SK-N-SH treated with all-trans-retinoic acid at 6 μM for 48 hours (cell line): ENCODE data around the gene SLC22A17.

Source experiments
- ATAC-seq: fragments of 200-7000 bp; cut with Tn5 transposase; 3 replicates; pipeline ENCODE4 v1.9.1; 2020; ENCODE audit warnings: mild to moderate bottlenecking, moderate library complexity
- ARNTL ChIP-seq: fragments of 450-650 bp; formaldehyde crosslinking; IDR thresholded peaks from 2 replicates; pipeline ENCODE4 v1.5.0; 2020; ENCODE audit warnings: low read depth, mild to moderate bottlenecking, moderate library complexity, borderline replicate concordance
- BACH2 ChIP-seq: fragments of 250-450 bp; sonication (Bioruptor Pico); IDR thresholded peaks from 2 replicates; pipeline ENCODE4 v1.9.0; 2021; ENCODE audit warnings: mild to moderate bottlenecking, borderline replicate concordance
- CSDC2 ChIP-seq: fragments of 250-450 bp; sonication (Bioruptor Pico); IDR thresholded peaks from 2 replicates; pipeline ENCODE4 v1.5.0; 2020; ENCODE audit warnings: mild to moderate bottlenecking, moderate library complexity
- CSRNP3 ChIP-seq: fragments of 250-450 bp; sonication (Bioruptor Pico); IDR thresholded peaks from 2 replicates; pipeline ENCODE4 v1.5.1; 2021; ENCODE audit warnings: mild to moderate bottlenecking, moderate library complexity
- ESRRG ChIP-seq: fragments of 250-450 bp; sonication (Bioruptor Pico); IDR thresholded peaks from 2 replicates; pipeline ENCODE4 v1.6.1; 2021; ENCODE audit warnings: mild to moderate bottlenecking
- GLIS3 ChIP-seq: fragments of 250-450 bp; sonication (Bioruptor Pico); IDR thresholded peaks from 2 replicates; pipeline ENCODE4 v1.5.0; 2020; ENCODE audit warnings: mild to moderate bottlenecking, moderate library complexity
- ISL1 ChIP-seq: fragments of 250-450 bp; sonication (Bioruptor Pico); IDR thresholded peaks from 2 replicates; pipeline ENCODE4 v2.1.2; 2022; ENCODE audit warnings: mild to moderate bottlenecking, moderate library complexity
- OSR1 ChIP-seq: fragments of 250-450 bp; sonication (Bioruptor Pico); IDR thresholded peaks from 2 replicates; pipeline ENCODE4 v1.8.0; 2022; ENCODE audit warnings: moderate library complexity, mild to moderate bottlenecking, inconsistent platforms
- POU6F1 ChIP-seq: fragments of 250-450 bp; sonication (Bioruptor Pico); IDR thresholded peaks from 2 replicates; pipeline ENCODE4 v1.8.0; 2021; ENCODE audit warnings: low read depth, mild to moderate bottlenecking, moderate library complexity, borderline replicate concordance
- PPARA ChIP-seq: fragments of 250-450 bp; sonication (Bioruptor Pico); IDR thresholded peaks from 2 replicates; pipeline ENCODE4 v1.5.0; 2020; ENCODE audit warnings: mild to moderate bottlenecking, borderline replicate concordance
- RARB ChIP-seq: fragments of 250-450 bp; sonication (Bioruptor Pico); IDR thresholded peaks from 2 replicates; pipeline ENCODE4 v1.8.0; 2021; ENCODE audit warnings: mild to moderate bottlenecking, moderate library complexity
- SNAI2 ChIP-seq: fragments of 250-450 bp; sonication (Bioruptor Pico); IDR thresholded peaks from 2 replicates; pipeline ENCODE4 v1.5.0; 2020; ENCODE audit warnings: mild to moderate bottlenecking, moderate library complexity
- TCF4 ChIP-seq: fragments of 250-450 bp; sonication (Bioruptor Pico); IDR thresholded peaks from 2 replicates; pipeline ENCODE4 v1.8.0; 2021; ENCODE audit warnings: mild to moderate bottlenecking, moderate library complexity, borderline replicate concordance
- TOX ChIP-seq: fragments of 250-450 bp; sonication (Bioruptor Pico); IDR thresholded peaks from 2 replicates; pipeline ENCODE4 v1.8.0; 2021; ENCODE audit warnings: mild to moderate bottlenecking, moderate library complexity, borderline replicate concordance
- ZFP3 ChIP-seq: fragments of 250-450 bp; sonication (Bioruptor Pico); IDR thresholded peaks from 2 replicates; pipeline ENCODE4 v1.5.0; 2020; ENCODE audit warnings: mild to moderate bottlenecking, moderate library complexity
- ZFP30 ChIP-seq: fragments of 450-650 bp; formaldehyde crosslinking; IDR thresholded peaks from 2 replicates; pipeline ENCODE4 v1.5.0; 2022; ENCODE audit warnings: mild to moderate bottlenecking, moderate library complexity
- ZNF565 ChIP-seq: fragments of 450-650 bp; formaldehyde crosslinking; conservative IDR thresholded peaks from 2 replicates; pipeline ENCODE4 v1.5.0; 2020; ENCODE audit warnings: low read depth, mild to moderate bottlenecking, moderate library complexity
- ZNF70 ChIP-seq: fragments of 450-650 bp; formaldehyde crosslinking; IDR thresholded peaks from 2 replicates; pipeline ENCODE4 v1.5.0; 2020; ENCODE audit warnings: mild to moderate bottlenecking, moderate library complexity
- ZNF8 ChIP-seq: fragments of 450-650 bp; formaldehyde crosslinking; IDR thresholded peaks from 2 replicates; pipeline ENCODE4 v1.5.0; 2020; ENCODE audit warnings: mild to moderate bottlenecking, moderate library complexity
- TF ChIP-seq, protein P1 (sequence below): fragments of 250-450 bp; sonication (Bioruptor Pico); IDR thresholded peaks from 2 replicates; pipeline ENCODE4 v1.5.1; 2020; ENCODE audit warnings: low read depth, mild to moderate bottlenecking, moderate library complexity
- TF ChIP-seq, protein P2 (sequence below): fragments of 250-450 bp; sonication (Bioruptor Pico); IDR thresholded peaks from 2 replicates; pipeline ENCODE4 v1.5.0; 2020; ENCODE audit warnings: mild to moderate bottlenecking, moderate library complexity

Gene SLC22A17

DNA sequence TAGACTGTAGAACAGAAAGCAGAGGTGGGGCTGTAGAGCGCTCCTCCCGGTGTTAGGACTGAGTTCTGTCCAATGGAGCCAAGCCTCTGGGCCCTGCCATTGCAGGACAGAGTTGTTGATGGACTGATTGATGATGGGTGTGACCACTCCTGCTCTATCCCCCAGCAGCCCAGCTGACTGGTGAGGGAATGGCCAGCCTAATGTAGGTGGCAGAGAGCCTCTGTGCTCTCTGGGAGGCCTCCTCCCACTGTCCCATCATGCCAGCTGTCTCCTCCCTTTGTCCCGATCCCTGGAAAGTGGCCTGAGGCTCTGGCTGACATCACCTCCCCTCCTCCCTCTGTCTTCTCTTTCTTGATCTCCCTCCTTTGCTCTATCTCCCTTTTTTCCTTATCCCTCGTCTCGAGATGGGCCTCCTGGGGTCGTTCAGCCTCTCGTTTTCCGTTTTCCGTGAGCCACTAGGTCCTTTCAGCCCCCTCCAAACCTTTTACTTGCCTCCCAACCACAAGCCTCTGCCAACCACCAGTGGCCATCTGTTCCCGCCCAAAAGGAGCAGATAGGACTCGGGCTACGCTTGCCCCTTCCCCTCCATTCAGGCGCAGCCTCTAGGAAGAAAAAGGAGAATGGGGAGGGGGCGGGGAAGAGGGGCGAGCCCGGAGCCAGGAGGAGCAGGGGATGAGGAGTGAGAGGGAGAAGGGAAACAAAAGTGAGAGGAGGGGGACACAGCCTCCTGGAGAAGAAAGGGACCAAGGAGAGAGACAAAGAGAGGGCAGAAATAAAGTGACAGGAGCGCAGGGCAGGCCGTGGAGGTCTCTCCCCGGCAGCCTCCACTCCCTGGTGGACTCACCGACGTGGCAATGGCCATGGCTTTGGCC lies 11.7 kb upstream of the SLC22A17 start:
- TF ChIP-seq BACH2, result no peak
- TF ChIP-seq, protein P1, sequence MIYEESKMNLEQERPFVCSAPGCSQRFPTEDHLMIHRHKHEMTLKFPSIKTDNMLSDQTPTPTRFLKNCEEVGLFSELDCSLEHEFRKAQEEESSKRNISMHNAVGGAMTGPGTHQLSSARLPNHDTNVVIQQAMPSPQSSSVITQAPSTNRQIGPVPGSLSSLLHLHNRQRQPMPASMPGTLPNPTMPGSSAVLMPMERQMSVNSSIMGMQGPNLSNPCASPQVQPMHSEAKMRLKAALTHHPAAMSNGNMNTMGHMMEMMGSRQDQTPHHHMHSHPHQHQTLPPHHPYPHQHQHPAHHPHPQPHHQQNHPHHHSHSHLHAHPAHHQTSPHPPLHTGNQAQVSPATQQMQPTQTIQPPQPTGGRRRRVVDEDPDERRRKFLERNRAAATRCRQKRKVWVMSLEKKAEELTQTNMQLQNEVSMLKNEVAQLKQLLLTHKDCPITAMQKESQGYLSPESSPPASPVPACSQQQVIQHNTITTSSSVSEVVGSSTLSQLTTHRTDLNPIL, result no peak
- TF ChIP-seq RARB (CRISPR knock-in tag), result no peak
- TF ChIP-seq PPARA (CRISPR knock-in tag), result no peak
- no peak for TF ChIP-seq POU6F1 (CRISPR knock-in tag)
- TF ChIP-seq GLIS3 (CRISPR knock-in tag), result no peak
- peak; percentile 2; the same call in 2 of the 3 replicates for ATAC-seq

GRCh38 chr14:23362200-23362599 lies 9.5 kb upstream of the SLC22A17 start:
- no peak for TF ChIP-seq GLIS3 (CRISPR knock-in tag)
- TF ChIP-seq ZNF8 (CRISPR knock-in tag), result no peak
- TF ChIP-seq OSR1 (CRISPR knock-in tag), result no peak
- no peak for TF ChIP-seq CSRNP3 (CRISPR knock-in tag)
- no peak for TF ChIP-seq TCF4 (CRISPR knock-in tag)
- no peak for TF ChIP-seq PPARA (CRISPR knock-in tag)
- TF ChIP-seq BACH2, result no peak
- no peak for TF ChIP-seq ZFP3 (CRISPR knock-in tag)
- no peak for TF ChIP-seq TOX
- no peak for TF ChIP-seq ZNF565 (CRISPR knock-in tag)
- TF ChIP-seq ZNF70, result no peak
- TF ChIP-seq, all 23 proteins: peak for 0
- no peak for ATAC-seq

GRCh38 chr14:23361763-23362162 lies 9.1 kb upstream of the SLC22A17 start:
- no peak for TF ChIP-seq CSRNP3 (CRISPR knock-in tag)
- no peak for TF ChIP-seq ZFP3 (CRISPR knock-in tag)
- no peak for TF ChIP-seq ARNTL
- no peak for TF ChIP-seq POU6F1 (CRISPR knock-in tag)
- no peak for TF ChIP-seq ESRRG (CRISPR knock-in tag)
- TF ChIP-seq, protein P2, sequence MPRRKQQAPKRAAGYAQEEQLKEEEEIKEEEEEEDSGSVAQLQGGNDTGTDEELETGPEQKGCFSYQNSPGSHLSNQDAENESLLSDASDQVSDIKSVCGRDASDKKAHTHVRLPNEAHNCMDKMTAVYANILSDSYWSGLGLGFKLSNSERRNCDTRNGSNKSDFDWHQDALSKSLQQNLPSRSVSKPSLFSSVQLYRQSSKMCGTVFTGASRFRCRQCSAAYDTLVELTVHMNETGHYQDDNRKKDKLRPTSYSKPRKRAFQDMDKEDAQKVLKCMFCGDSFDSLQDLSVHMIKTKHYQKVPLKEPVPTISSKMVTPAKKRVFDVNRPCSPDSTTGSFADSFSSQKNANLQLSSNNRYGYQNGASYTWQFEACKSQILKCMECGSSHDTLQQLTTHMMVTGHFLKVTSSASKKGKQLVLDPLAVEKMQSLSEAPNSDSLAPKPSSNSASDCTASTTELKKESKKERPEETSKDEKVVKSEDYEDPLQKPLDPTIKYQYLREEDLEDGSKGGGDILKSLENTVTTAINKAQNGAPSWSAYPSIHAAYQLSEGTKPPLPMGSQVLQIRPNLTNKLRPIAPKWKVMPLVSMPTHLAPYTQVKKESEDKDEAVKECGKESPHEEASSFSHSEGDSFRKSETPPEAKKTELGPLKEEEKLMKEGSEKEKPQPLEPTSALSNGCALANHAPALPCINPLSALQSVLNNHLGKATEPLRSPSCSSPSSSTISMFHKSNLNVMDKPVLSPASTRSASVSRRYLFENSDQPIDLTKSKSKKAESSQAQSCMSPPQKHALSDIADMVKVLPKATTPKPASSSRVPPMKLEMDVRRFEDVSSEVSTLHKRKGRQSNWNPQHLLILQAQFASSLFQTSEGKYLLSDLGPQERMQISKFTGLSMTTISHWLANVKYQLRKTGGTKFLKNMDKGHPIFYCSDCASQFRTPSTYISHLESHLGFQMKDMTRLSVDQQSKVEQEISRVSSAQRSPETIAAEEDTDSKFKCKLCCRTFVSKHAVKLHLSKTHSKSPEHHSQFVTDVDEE (CRISPR knock-in tag), result no peak
- TF ChIP-seq TOX, result no peak
- no peak for TF ChIP-seq PPARA (CRISPR knock-in tag)
- TF ChIP-seq ZNF70, result no peak
- no peak for TF ChIP-seq TCF4 (CRISPR knock-in tag)
- no peak for TF ChIP-seq ISL1 (CRISPR knock-in tag)
- no peak for TF ChIP-seq GLIS3 (CRISPR knock-in tag)
- no peak for TF ChIP-seq BACH2
- no peak for TF ChIP-seq RARB (CRISPR knock-in tag)
- no peak for TF ChIP-seq ZNF8 (CRISPR knock-in tag)
- TF ChIP-seq ZFP30 (CRISPR knock-in tag), result no peak
- no peak for TF ChIP-seq SNAI2
- TF ChIP-seq CSDC2 (CRISPR knock-in tag), result no peak

More at GRCh38 chr14:23361763-23362162, 9.1 kb upstream of the SLC22A17 start:
- ATAC-seq, result no peak
